Activated CD8-positive, alpha-beta T cell treated with anti-CD3 and anti-CD28 coated beads for 36 hours (primary cell): ENCODE data around the gene ADGRB3. TPM values are rescaled to one million over a fixed set of nuclear protein-coding genes. Genes with fewer than 3 reads are reported as not detected.

Experiments
- ATAC-seq: fragments of 200-7000 bp; cut with Tn5 transposase; one replicate; pipeline ENCODE4 v1.10.0; 2021; ENCODE audit warnings: mild to moderate bottlenecking, moderate library complexity
- CTCF ChIA-PET: fragments of 350-600 bp; sonication (Branson Sonifier 250); formaldehyde crosslinking; loops from one replicate; lab custom pipeline; 2021; ENCODE audit warnings: antibody characterized with exemption; lab: Charles Lee
- POLR2A ChIA-PET: fragments of 350-600 bp; sonication (Branson Sonifier 250); formaldehyde crosslinking; loops from one replicate; lab custom pipeline; 2021; ENCODE audit warnings: antibody characterized with exemption; lab: Charles Lee
- DNase-seq: peaks from one replicate; pipeline ENCODE4 v3.0.0-alpha.2; 2020
- H3K27ac Mint-ChIP-seq: one replicate; pipeline ENCODE4 v1.8.0; 2021; ENCODE audit warnings: mild to moderate bottlenecking, mixed read lengths
- H3K27me3 Mint-ChIP-seq: one replicate; pipeline ENCODE4 v1.8.0; 2021; ENCODE audit warnings: mixed read lengths
- H3K36me3 Mint-ChIP-seq: one replicate; pipeline ENCODE4 v1.8.0; 2021; ENCODE audit warnings: low read depth, mixed read lengths
- H3K4me1 Mint-ChIP-seq: one replicate; pipeline ENCODE4 v1.8.0; 2021; ENCODE audit warnings: low read depth, mixed read lengths
- H3K4me3 Mint-ChIP-seq: one replicate; pipeline ENCODE4 v1.8.0; 2021; ENCODE audit warnings: mild to moderate bottlenecking, moderate library complexity, mixed read lengths
- H3K9me3 Mint-ChIP-seq: one replicate; pipeline ENCODE4 v1.8.0; 2021; ENCODE audit warnings: mixed read lengths
- intact Hi-C: fragments of 100-400 bp; cut with micrococcal nuclease; formaldehyde crosslinking; loops from one replicate; pipeline ENCODE4 v1.10.0; 2022
- total RNA-seq, 2 experiments: library from RNA; stranded (reverse); gene quantifications; one replicate each; pipeline ENCODE4 v1.2.3, GENCODE V29; 2021
- TF ChIP-seq, protein P1 (sequence below): fragments of 200-600 bp; IDR thresholded peaks from one replicate; pipeline ENCODE4 v1.8.0; 2022; ENCODE audit warnings: antibody characterized with exemption, mild to moderate bottlenecking

Gene ADGRB3
- total RNA-seq, 2 experiments from 2014 or later = not detected

DNA sequence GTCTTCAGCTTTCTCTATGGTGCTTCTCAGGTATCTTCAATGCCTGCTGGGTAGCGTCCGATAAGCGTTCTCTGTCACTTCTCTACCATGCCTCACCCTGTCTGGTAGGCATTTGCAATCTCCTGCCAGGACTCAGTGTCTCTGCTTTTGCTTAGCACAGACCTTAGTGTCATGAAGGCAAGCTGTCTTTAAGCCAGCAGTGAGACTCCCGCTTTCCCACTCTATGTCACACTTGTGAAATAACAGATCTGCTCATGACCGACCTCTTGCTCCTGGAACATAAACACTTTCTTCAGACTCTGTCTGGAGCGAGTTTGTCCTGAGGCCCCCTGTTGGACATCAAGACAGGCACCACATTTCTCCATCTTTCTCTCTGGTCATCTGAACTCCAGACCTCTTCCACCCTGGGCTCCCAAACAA lies 17.0 kb downstream of the ADGRB3 start:
- DNase-seq = no peak
- no peak overlapping the region for H3K27ac Mint-ChIP-seq
- ChIA-PET CTCF (no interaction called here), POLR2A (no interaction called here)
- ATAC-seq = no peak
- no peaks in the 10 kb centered on the region for H3K27me3 Mint-ChIP-seq
- H3K4me3 Mint-ChIP-seq = no peak overlapping the region
- intact Hi-C loops = no loop called here
- no peaks in the 10 kb centered on the region for H3K9me3 Mint-ChIP-seq
- H3K4me1 Mint-ChIP-seq = no peaks in the 10 kb centered on the region
- no peaks in the 10 kb centered on the region for H3K36me3 Mint-ChIP-seq
- TF ChIP-seq, protein P1, sequence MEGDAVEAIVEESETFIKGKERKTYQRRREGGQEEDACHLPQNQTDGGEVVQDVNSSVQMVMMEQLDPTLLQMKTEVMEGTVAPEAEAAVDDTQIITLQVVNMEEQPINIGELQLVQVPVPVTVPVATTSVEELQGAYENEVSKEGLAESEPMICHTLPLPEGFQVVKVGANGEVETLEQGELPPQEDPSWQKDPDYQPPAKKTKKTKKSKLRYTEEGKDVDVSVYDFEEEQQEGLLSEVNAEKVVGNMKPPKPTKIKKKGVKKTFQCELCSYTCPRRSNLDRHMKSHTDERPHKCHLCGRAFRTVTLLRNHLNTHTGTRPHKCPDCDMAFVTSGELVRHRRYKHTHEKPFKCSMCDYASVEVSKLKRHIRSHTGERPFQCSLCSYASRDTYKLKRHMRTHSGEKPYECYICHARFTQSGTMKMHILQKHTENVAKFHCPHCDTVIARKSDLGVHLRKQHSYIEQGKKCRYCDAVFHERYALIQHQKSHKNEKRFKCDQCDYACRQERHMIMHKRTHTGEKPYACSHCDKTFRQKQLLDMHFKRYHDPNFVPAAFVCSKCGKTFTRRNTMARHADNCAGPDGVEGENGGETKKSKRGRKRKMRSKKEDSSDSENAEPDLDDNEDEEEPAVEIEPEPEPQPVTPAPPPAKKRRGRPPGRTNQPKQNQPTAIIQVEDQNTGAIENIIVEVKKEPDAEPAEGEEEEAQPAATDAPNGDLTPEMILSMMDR = no peak

DNA sequence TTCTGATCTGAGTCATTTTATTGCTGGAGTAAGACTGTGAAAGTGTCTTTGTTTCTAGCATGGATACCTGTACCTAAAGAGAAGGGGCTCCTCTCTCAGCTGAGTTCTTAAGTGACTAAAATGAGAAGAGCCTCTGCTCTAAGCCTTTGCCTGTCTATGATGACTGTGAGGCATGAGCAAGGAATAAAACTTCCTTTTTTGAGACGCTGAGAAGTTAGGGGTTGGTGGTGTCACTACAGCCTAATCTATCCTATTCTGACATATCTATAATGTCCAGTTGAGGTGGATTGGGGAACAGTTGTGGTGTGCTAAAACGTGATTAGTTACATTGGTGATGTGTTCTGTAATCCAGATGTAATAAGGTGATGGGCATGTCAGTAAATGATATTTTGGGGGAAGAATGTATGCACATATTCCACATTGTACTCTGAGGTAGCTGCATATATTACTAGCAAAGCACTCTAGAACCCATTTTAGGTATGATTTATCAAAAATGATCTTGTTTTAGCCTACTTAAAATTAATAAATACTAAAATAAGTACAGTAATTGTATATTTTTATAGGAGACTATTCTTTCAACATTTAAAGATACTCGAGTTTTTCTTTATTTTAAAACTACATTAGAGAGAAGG lies 18.1 kb downstream of the ADGRB3 start:
- H3K36me3 Mint-ChIP-seq = no peaks in the 10 kb centered on the region

DNA sequence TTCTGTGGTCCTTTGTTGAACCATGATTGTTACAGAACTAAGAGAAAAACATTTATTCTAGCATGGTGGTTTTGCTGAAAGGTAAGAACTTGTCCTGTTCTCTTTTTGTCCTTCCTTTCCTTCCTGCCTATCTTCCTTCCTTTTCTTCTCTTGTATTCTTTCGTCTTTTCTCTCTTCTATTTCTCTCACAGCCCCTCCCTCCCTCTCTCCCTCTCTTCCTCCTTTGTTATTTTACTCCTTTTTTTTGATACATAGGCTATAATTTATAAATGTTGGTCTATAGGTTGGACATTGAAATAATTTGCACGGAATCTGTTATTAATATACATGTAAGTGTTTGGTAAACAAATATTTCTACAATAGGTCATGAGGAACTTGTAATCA lies 18.6 kb downstream of the ADGRB3 start:
- Mint-ChIP-seq H3K4me3 (no peak overlapping the region), H3K4me1 (no peaks in the 10 kb centered on the region), H3K27ac (no peak overlapping the region), H3K36me3 (no peaks in the 10 kb centered on the region), H3K9me3 (no peaks in the 10 kb centered on the region), H3K27me3 (no peaks in the 10 kb centered on the region)
- ATAC-seq = no peak
- TF ChIP-seq, protein P1 = no peak
- CTCF ChIA-PET = no interaction called here
- POLR2A ChIA-PET = no interaction called here
- no peak for DNase-seq
- intact Hi-C loops = no loop called here

More for the DNA sequence above, 18.1 kb downstream of the ADGRB3 start:
- no peak for DNase-seq
- Mint-ChIP-seq H3K4me1 (no peaks in the 10 kb centered on the region), H3K4me3 (no peak overlapping the region), H3K27ac (no peak overlapping the region), H3K27me3 (no peaks in the 10 kb centered on the region), H3K9me3 (no peaks in the 10 kb centered on the region)
- ATAC-seq = no peak
- intact Hi-C loops = no loop called here
- POLR2A ChIA-PET = no interaction called here
- TF ChIP-seq, protein P1 = no peak
- CTCF ChIA-PET = no interaction called here

DNA sequence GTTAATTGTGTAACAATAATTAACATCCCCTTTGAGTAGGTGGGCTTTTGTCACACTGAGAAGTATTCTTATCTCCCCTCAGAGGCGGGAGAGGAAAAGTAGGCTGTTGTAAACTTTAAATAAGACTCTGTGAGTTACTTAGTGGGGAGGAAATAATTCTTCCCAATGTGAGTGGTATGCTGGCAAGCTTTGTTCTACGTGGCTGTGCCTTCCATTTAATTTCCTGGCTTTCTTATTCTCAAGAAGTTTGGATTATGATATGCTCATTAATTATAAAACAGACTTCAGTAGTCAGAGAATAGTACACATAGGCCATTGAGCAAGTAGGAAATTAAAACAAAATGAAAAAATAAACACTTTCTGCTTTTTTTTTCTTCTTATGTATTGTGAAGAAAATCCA lies 19.1 kb downstream of the ADGRB3 start:
- H3K36me3 Mint-ChIP-seq = no peaks in the 10 kb centered on the region

DNA sequence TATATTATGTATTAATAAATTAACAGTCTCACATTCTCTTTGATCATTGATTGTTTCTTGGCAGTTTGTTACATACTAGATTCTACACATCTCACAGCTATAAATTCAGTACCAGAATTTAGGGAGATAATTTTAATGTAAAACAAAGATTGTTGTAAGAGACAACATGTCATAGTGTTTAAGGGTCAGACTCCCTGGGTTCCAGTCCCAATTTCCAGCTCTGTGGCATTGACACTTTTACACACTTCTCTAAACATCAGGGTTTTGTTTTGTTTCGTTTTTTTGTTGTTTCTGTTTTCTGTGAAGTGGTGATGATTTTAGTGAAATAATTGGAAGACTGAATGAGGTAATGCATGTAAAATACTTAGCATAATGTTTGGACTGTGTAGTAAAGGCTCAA lies 19.9 kb downstream of the ADGRB3 start:
- intact Hi-C loops = no loop called here
- H3K27me3 Mint-ChIP-seq = no peaks in the 10 kb centered on the region
- ChIA-PET CTCF (no interaction called here), POLR2A (no interaction called here)
- ATAC-seq = no peak
- H3K9me3 Mint-ChIP-seq = no peaks in the 10 kb centered on the region
- H3K4me1 Mint-ChIP-seq = no peaks in the 10 kb centered on the region
- H3K4me3 Mint-ChIP-seq = no peak overlapping the region
- no peak for DNase-seq
- H3K27ac Mint-ChIP-seq = no peak overlapping the region
- H3K36me3 Mint-ChIP-seq = no peaks in the 10 kb centered on the region
- TF ChIP-seq, protein P1 = no peak

More for the DNA sequence above, 19.1 kb downstream of the ADGRB3 start:
- intact Hi-C loops = no loop called here
- ATAC-seq (no peak), DNase-seq (no peak)
- POLR2A ChIA-PET = no interaction called here
- CTCF ChIA-PET = no interaction called here
- Mint-ChIP-seq H3K9me3 (no peaks in the 10 kb centered on the region), H3K4me1 (no peaks in the 10 kb centered on the region), H3K4me3 (no peak overlapping the region), H3K27ac (no peak overlapping the region), H3K27me3 (no peaks in the 10 kb centered on the region)
- TF ChIP-seq, protein P1 = no peak
